ENCODE results near the gene FAM110C. TPM values are rescaled to one million over a fixed set of nuclear protein-coding genes. Genes with fewer than 3 reads are reported as not detected.
"Not testable (repeated sequence)": the region's sequence is repeated elsewhere in the genome, so short reads cannot be mapped to it uniquely, and the experiment has no call there.

The FAM110C gene
- total RNA-seq, 1 experiment from 2014 or later = not detected

DNA sequence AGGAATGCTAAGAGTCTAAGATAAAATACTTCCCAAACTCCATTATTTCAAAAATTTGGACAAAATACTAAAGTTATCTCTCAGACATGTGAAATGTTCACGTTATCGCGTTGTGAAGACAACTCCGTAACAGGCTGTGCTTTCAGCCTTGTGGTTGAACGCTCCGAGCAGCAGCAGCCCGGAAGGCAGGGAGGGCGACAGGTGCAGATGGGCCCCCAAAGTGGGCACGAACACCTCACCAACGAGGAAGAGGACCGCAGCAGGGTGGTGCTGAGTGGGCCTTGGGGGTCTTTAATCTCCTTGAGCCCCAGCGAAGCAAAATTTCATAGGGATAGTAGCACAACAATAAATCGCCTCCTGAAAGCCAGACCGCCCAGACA, 1.0 kb upstream of the FAM110C start:
- no peak overlapping the region for H3K4me3 ChIP-seq
- DNase-seq = no peak
- H3K36me3 ChIP-seq = no peaks in the 10 kb centered on the region
- no peaks in the 10 kb centered on the region for H3K9me3 ChIP-seq
- H3K27me3 ChIP-seq = peaks cover 8% of the 10 kb centered on the region

- H3K9me3 ChIP-seq = no peaks in the 10 kb centered on the region
- peaks cover 8% of the 10 kb centered on the region for H3K27me3 ChIP-seq
- no peaks in the 10 kb centered on the region for H3K36me3 ChIP-seq
- H3K4me3 ChIP-seq = peak overlapping the region; percentile 32; the same call in 1 of the 2 replicates
- DNase-seq = no peak
Measured at GRCh38 chr2:46131-46470, 204 bp downstream of the FAM110C start.

DNA sequence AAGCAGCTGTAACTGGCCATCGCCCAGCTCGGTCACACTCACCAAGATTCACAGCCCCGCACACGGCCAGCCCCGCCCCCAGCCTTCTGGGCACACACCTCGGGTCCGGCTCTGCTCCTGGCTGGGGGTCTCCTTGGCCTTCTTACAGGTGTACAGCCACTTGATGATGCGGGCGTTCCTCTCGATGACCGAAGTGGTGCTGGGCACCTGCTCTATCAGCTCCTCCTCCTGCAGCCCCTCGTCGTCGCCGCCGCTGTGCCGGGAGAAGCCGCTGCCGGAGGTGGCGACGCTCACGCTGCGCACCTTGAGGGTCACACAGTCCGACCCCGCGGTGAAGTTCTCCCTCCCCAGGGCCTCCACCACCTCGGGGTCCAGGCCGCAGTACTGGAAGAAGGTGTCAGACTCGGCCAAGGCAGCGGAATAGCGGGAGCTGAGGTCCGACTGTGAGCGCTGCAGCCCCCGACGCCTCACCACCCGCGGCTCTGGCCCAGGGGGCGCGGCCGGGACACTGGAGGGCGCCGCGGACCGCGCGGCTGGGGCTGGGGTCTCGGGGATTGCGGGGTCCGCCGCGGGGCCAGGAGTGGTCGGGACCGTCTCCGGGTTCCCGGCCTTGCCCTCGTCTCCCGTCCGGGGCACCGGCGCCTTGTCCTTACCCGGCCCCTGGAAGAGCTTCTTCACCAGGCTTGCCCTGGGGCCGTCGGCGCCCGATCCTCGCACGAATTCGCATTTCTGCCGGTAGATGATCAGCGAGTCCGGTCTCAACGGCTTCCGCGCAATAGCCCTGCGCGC, 769 bp downstream of the FAM110C start:
- Histone ChIP-seq H3K27me3 (peaks cover 8% of the 10 kb centered on the region), H3K4me3 (no peak overlapping the region)

DNA sequence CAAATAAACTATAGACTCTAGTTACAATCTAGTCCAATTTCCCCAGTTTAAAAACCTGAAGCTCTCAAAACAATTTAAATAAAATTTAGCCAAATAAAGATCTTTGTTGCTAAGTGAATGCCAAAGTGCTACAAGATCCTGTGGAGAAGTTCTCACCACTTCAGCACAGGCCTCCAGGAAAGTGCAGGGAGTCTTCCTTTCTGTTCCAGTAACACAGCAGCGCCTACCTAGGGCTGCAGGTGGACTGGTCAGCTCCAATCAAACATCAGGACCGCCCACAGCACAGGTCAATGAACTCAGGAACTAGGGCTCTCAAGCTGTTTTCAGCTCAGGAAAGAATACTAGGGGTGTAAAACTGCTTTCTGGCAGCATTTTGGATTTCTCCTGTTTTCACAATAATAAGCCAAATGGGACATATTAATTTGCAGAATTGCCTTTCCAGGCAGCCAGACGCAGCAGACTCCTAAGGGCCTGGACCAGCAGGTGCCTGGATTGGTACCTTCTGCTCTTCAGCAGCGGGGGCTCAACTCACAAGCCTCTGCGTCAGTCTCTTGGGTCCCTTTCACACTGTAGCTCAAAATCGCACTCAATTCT, 1.5 kb downstream of the FAM110C start:
- H3K9me3 ChIP-seq = no peaks in the 10 kb centered on the region
- H3K4me3 ChIP-seq = no peak overlapping the region
- H3K27me3 ChIP-seq = peaks cover 8% of the 10 kb centered on the region
- H3K36me3 ChIP-seq = no peaks in the 10 kb centered on the region
- no peak for DNase-seq

More for the DNA sequence above, 769 bp downstream of the FAM110C start:
- H3K9me3 ChIP-seq = no peaks in the 10 kb centered on the region
- DNase-seq = no peak
- no peaks in the 10 kb centered on the region for H3K36me3 ChIP-seq

DNA sequence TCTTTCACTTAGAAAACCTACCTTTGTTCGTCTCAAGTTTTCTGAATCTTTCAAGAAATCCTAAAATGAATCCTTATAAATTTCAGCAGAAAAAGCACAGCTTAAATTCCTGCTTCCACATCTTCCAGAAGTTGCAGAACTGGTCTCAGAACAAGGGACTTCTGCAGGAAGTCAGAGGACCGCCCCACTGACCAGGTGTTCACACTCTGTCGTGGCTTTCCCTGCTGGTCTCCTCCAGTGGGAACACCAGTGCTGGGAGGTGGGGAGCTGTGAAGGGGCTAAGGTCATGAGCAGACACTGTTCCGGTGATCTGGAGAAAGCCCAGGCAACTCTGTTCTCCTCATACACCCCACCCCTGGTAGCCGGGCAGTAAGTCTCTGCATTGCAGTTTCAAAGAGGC, 3.5 kb downstream of the FAM110C start:
- no peak for DNase-seq
- H3K36me3 ChIP-seq = no peaks in the 10 kb centered on the region
- no peaks in the 10 kb centered on the region for H3K9me3 ChIP-seq
- H3K27me3 ChIP-seq = peaks cover 8% of the 10 kb centered on the region
- no peak overlapping the region for H3K4me3 ChIP-seq

DNA sequence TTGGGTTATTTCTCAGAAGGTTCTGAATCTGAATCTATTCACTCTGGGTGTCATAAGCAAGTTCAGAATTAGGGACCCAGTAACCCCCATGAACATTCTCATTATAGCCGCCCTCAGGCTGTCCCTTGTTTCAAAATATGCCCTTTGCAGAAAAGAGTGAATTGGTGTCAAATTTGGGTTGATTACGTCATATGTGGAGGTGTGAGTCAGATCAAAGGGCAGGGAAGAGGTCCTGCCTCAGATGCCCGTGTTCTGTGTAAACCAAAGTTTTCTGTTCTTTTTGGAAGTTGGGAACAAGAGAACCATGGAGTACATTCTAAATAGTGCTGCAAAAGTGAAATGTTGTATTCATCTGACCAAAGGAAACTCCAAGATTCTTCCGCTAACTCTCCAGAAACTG, 5.8 kb downstream of the FAM110C start:
- no peak overlapping the region for H3K4me3 ChIP-seq
- no peaks in the 10 kb centered on the region for H3K36me3 ChIP-seq
- H3K27me3 ChIP-seq = peaks cover 4% of the 10 kb centered on the region; the same call in 1 of the 2 replicates
- DNase-seq = no peak
- no peaks in the 10 kb centered on the region for H3K9me3 ChIP-seq

DNA sequence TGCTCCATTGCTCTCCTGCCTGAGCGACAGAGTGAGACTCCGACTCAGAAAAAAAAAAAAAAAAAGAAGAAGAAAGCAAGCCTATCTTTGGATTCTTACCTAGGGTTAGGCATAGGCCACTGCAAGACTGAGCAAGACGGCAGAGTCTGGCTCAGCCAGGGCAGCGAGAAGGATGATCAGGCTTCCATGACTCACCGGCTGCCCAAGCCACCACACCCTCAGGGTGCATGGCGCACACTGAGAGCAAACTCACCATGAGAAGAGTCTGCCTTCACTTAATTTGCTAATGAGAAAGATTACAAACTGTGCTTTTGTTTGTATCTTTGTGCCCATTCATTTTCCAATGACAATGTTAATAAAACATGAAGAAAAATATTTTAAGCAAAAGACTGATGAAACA, 8.2 kb downstream of the FAM110C start:
- no peaks in the 10 kb centered on the region for H3K36me3 ChIP-seq
- H3K27me3 ChIP-seq = no peaks in the 10 kb centered on the region; the same call in 1 of the 2 replicates
- no peaks in the 10 kb centered on the region for H3K9me3 ChIP-seq
- H3K4me3 ChIP-seq = no peak overlapping the region
- peak; percentile 55 for DNase-seq

DNA sequence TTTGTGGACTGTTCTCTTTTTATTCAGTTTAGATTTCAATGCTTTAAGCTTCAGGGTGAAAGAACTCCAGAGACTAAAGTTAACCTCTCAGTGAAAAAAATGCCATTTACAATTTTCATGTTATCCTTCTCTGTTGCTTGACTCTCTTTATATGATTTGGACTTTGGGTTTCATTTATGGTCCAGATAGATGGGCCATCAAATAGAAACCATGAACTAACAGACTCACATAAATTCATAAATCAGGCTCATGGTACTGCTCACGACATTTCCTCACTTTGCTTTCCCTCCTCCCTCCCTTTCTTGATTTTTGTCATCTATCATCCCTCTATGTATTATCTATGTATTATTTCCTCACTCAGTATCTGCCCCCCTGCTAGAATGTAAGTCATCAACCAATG, 10.0 kb downstream of the FAM110C start:
- Histone ChIP-seq H3K36me3 (no peaks in the 10 kb centered on the region), H3K4me3 (no peak overlapping the region), H3K27me3 (no peaks in the 10 kb centered on the region; the same call in 1 of the 2 replicates), H3K9me3 (no peaks in the 10 kb centered on the region)
- no peak for DNase-seq

DNA sequence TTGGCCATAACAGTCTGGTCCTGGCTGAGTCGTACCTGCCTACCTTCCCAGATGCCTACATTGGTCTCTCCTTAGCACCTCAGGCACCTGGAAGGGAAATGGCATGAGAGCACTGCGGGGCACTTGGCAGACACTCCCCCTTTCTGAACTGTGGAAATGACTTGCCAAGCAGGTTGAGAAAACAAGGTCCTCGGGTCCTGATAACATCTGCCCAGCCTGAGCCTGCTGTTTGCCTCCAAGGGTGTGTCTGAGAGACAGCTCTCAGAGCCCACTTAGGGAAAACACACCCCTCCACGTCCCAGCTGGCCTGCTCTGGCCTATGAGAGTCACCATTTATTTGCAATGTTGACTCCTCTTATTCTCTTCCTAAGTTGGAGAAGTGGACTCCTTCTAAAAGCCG, 10.5 kb downstream of the FAM110C start:
- Histone ChIP-seq H3K9me3 (no peaks in the 10 kb centered on the region), H3K4me3 (no peak overlapping the region), H3K27me3 (no peaks in the 10 kb centered on the region; the same call in 1 of the 2 replicates), H3K36me3 (no peaks in the 10 kb centered on the region)
- no peak for DNase-seq

DNA sequence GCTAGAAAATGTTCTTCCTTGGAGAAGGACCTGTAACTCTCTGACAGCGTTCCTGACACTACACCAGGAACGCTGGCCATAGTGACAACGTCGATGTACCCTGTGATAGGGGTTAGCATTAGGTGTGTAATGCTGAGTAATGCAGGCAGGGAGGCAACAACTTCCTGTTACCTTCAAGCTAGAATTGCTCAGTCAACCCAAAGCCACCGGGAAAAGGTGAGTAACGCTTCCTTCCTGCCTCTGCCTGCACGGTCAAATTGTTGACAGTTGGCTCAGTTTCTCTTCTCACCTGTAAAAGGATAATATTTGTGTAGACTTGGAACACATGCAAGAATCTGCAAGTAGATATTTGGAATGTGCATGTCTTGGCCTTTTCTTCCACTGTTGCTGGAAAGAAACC, 12.7 kb downstream of the FAM110C start:
- DNase-seq = no peak
- Histone ChIP-seq H3K36me3 (no peaks in the 10 kb centered on the region), H3K4me3 (no peak overlapping the region), H3K9me3 (no peaks in the 10 kb centered on the region), H3K27me3 (no peaks in the 10 kb centered on the region)

GRCh38 chr2:32068-32467, 14.2 kb downstream of the FAM110C start:
- no peaks in the 10 kb centered on the region for H3K36me3 ChIP-seq
- DNase-seq = no peak
- no peaks in the 10 kb centered on the region for H3K9me3 ChIP-seq
- H3K27me3 ChIP-seq = no peaks in the 10 kb centered on the region
- no peak overlapping the region for H3K4me3 ChIP-seq

DNA sequence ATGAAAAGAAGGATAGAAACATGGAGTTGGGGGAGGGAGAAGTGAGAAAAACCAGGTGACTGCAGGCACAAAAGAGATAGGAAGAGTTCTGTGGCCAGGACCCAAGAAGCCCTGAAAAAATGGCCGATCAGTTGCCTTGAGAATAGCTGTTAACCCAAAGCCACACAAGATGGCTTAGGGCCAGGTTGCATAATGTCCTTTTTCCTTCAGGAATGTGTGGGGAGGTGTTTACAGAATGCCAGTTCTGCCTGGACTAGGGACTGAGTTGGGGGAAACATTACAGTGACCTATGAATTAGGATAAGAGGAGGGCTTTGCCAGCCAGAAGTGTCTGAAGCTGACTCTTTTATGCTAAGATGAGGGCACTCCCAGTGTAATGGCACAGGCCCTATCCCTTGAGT, 17.1 kb downstream of the FAM110C start:
- H3K9me3 ChIP-seq = no peaks in the 10 kb centered on the region
- H3K4me3 ChIP-seq = no peak overlapping the region
- no peak for DNase-seq
- H3K36me3 ChIP-seq = no peaks in the 10 kb centered on the region
- H3K27me3 ChIP-seq = no peaks in the 10 kb centered on the region

DNA sequence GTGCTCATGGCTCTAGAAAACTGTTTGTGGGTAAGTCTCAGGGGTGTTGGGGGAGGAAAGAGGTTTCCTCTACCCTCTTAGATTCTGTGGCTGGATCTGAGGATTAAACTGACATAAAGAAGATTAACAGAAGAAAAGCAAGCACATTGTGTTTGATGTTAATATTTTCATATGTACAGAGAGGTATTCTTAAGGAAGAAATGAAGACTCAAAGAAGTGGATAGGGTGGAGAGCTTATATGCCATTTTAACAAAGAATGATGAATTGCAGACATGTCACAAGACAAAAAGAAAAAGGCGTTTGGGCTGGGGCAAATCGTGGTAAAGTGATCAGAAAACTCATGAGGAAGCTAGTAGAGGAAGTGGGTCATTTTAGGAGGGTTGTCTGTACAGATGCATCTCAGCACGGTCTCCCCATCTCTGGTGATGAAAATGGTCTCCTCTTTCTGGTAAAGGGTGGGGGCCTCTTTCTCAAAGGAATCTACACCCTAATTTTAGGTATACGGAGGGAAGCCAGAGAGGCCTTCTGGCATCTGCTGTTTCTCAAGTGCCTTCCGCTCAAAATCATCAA, 17.8 kb downstream of the FAM110C start:
- DNase-seq = no peak
- Histone ChIP-seq H3K4me3 (no peak overlapping the region), H3K9me3 (no peaks in the 10 kb centered on the region), H3K27me3 (no peaks in the 10 kb centered on the region), H3K36me3 (no peaks in the 10 kb centered on the region)

DNA sequence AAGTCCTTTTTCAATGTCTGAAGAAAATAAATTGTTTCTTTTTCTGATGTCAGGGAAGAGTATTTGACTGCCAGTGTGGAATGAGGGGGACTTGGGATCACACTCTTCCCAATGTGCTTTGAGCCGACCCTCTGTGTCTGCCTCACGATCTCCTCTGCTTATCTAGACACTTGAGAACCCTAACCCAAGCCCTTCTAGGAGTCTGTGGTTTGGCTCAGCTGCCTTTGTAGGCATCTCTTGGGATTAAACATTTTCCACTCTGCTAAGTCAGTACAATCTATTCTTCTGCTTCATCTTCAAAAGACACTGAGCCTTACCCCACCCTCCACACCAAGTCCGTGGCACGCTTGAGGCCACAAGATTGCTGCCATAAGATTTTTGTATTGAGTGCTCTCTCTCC, 19.4 kb downstream of the FAM110C start:
- DNase-seq = no peak
- Histone ChIP-seq H3K27me3 (no peaks in the 10 kb centered on the region), H3K4me3 (no peak overlapping the region), H3K9me3 (no peaks in the 10 kb centered on the region), H3K36me3 (no peaks in the 10 kb centered on the region)

DNA sequence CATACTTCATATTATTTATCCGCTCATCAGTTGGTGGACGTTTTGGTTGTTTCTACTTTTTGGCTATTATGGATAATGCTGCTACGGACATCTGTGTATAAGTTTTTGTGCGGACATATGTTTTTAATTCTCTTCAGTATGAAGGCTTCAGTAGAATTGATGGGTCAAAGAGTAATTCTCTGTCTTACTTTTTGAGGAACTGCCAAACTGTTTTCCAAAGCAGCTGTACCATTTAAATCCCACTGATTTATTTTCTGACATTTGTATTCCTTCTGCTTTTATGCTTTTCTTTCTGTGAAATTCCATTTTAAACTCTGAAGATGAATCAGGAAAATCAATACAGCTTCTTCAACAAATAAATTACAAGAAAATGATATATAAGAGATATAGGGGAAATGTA, 20.8 kb downstream of the FAM110C start:
- H3K4me3 ChIP-seq = no peak overlapping the region
- H3K27me3 ChIP-seq = no peaks in the 10 kb centered on the region
- H3K36me3 ChIP-seq = no peaks in the 10 kb centered on the region
- H3K9me3 ChIP-seq = no peaks in the 10 kb centered on the region
- no peak for DNase-seq

GRCh38 chr2:24591-24990, 21.7 kb downstream of the FAM110C start:
- not testable (repeated sequence) for DNase-seq, H3K27me3 ChIP-seq, H3K9me3 ChIP-seq, H3K36me3 ChIP-seq, H3K4me3 ChIP-seq

GRCh38 chr2:24107-24506, 22.2 kb downstream of the FAM110C start:
- Histone ChIP-seq H3K9me3 (no peaks in the 10 kb centered on the region), H3K4me3 (no peak overlapping the region), H3K36me3 (no peaks in the 10 kb centered on the region), H3K27me3 (no peaks in the 10 kb centered on the region)
- no peak for DNase-seq

GRCh38 chr2:23283-23682, 23.0 kb downstream of the FAM110C start:
- H3K36me3 ChIP-seq = no peaks in the 10 kb centered on the region
- no peaks in the 10 kb centered on the region for H3K9me3 ChIP-seq
- no peaks in the 10 kb centered on the region for H3K27me3 ChIP-seq
- H3K4me3 ChIP-seq = no peak overlapping the region
- no peak for DNase-seq

Measured in MG63 (cell line).